Measurements from ENCODE around the gene ARHGAP40. TPM values are rescaled to one million over a fixed set of nuclear protein-coding genes. Genes with fewer than 3 reads are reported as not detected.

The ARHGAP40 gene
- total RNA-seq, 2 donors from 2014 or later, result not detected

DNA sequence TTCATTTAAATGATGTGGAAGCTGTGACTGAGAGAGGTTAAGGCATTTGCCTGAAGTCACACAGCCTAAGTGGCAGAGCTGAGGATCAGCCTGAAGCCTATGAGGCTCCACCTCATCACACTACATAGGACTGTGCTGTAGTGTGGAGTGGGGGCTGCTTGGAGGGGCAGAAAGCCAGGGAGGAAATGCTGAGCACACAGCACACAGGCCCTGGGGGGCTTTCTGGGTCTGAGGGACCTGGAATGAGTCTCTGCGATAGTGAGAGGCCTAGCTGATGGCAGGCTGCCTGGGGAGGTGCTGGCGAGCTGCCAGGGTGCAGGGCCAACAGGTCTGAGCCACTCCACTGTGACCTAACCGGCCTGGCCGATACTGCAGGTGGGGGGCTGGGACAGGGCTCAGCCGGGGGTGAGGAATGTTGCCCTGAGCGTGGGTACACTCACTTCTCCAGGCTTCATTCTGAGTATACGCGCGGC, 2.2 kb upstream of the ARHGAP40 start:
- intact Hi-C loops (cut with DNase I), result no loop called here

DNA sequence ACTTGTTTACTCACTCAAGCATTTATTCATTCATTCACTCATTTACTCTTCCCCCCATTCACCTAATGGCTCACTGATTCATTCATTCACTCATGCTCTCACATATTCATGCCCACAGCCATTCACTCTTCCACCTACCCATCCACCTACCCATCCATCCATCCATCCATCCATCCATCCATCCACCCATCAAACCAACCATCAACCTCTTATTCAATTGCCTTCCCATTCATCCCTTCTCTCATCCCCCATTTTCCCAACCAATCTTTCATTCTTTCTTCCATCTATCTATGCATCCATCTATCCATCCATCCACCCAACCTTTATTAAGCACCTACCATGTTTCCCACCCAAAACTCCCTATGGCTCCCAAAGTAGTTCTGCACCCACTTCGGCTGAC, 1.6 kb upstream of the ARHGAP40 start:
- Histone ChIP-seq H3K27ac (peak overlapping the region in 3 of 4 donors; percentile 34 to 46 (median 42)), H3K4me3 (no peak overlapping the region), H3K36me3 (replicated peaks in 1 of 2; ENCODE audit: insufficient read depth in 1 of 2, low read depth in 2 of 2) (no peaks in the 10 kb centered on the region), H3K4me1 (peaks cover 10% of the 10 kb centered on the region), H3K27me3 (no peaks in the 10 kb centered on the region), H3K9me3 (no peaks in the 10 kb centered on the region)
- intact Hi-C loops (cut with DNase I), result no loop called here
- DNase-seq (no peak), ATAC-seq (no peak)
- 97 to 100% methylated on average over 1 of the region's 1 CpG for WGBS, 2 donors
- TF ChIP-seq, protein P1, sequence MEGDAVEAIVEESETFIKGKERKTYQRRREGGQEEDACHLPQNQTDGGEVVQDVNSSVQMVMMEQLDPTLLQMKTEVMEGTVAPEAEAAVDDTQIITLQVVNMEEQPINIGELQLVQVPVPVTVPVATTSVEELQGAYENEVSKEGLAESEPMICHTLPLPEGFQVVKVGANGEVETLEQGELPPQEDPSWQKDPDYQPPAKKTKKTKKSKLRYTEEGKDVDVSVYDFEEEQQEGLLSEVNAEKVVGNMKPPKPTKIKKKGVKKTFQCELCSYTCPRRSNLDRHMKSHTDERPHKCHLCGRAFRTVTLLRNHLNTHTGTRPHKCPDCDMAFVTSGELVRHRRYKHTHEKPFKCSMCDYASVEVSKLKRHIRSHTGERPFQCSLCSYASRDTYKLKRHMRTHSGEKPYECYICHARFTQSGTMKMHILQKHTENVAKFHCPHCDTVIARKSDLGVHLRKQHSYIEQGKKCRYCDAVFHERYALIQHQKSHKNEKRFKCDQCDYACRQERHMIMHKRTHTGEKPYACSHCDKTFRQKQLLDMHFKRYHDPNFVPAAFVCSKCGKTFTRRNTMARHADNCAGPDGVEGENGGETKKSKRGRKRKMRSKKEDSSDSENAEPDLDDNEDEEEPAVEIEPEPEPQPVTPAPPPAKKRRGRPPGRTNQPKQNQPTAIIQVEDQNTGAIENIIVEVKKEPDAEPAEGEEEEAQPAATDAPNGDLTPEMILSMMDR (IDR thresholded peaks at IDR 0.05), result no peak
- no peak for TF ChIP-seq POLR2A (IDR thresholded peaks at IDR 0.05)

More for the DNA sequence above, 2.2 kb upstream of the ARHGAP40 start:
- Histone ChIP-seq H3K9me3 (no peaks in the 10 kb centered on the region), H3K36me3 (replicated peaks in 1 of 2; ENCODE audit: insufficient read depth in 1 of 2, low read depth in 2 of 2) (no peaks in the 10 kb centered on the region), H3K4me3 (no peak overlapping the region), H3K4me1 (peaks cover 10% of the 10 kb centered on the region), H3K27me3 (no peaks in the 10 kb centered on the region), H3K27ac (peak overlapping the region in 3 of 4 donors; percentile 34 to 46 (median 42))
- WGBS, 2 donors, result 0 to 28% methylated on average over 3 to 9 of the region's 9 CpGs
- peak; percentile 78 to 87 (median 84) for DNase-seq
- ATAC-seq, result peak; percentile 94
- TF ChIP-seq POLR2A (IDR thresholded peaks at IDR 0.05), result peak in 2 of 3 donors; percentile 9 to 32
- TF ChIP-seq, protein P1 (IDR thresholded peaks at IDR 0.05), result no peak

DNA sequence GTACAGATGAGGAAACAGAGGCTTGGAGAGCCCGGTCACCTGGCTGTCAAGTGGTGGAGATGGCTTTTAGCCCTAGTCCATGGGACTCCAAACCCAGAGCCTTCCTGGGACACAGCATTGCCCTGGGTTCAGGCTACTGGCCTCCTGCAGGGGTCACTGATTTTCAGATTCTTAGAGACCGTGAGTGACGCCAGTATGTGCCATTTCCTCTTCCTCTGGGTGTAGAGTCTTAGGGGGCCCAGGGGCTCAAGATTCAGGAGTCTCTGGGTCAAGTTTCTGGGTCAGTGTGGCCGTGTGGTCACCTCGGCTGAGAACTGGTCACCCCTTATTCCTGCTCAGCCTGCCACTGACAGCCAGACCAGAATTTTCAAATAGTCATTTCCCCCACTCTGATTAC, 574 bp downstream of the ARHGAP40 start:
- TF ChIP-seq, protein P1 (IDR thresholded peaks at IDR 0.05), result no peak
- no peak for TF ChIP-seq POLR2A (IDR thresholded peaks at IDR 0.05)
- Histone ChIP-seq H3K4me1 (peaks cover 10% of the 10 kb centered on the region), H3K9me3 (no peaks in the 10 kb centered on the region), H3K27ac (no peak overlapping the region), H3K36me3 (replicated peaks in 1 of 2; ENCODE audit: insufficient read depth in 1 of 2, low read depth in 2 of 2) (no peaks in the 10 kb centered on the region), H3K4me3 (no peak overlapping the region), H3K27me3 (no peaks in the 10 kb centered on the region)
- 50 to 58% methylated on average over 4 to 5 of the region's 5 CpGs for WGBS, 2 donors
- no peak for ATAC-seq
- intact Hi-C loops (cut with DNase I), result no loop called here
- DNase-seq, result no peak

DNA sequence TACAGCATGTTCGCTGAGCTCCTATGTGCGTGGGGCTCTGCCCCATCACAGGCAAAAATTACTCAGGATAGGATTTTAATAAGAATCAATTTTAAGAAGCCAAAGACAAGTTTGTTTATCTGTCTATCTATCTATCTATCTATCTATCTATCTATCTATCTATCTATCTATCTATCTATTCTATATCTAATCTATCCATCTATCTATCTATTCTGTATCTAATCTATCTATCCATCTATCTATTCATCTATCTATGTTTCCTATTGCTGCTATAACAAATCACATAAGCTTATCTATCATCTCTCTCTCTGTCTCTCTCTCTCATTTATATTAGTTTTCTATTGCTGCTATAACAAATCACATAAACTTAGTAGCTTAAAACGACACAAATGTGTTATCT, 1.7 kb downstream of the ARHGAP40 start:
- DNase-seq (no peak), ATAC-seq (no peak)
- no peak overlapping the region for H3K27ac ChIP-seq
- H3K9me3 ChIP-seq, result no peaks in the 10 kb centered on the region
- TF ChIP-seq, protein P1 (IDR thresholded peaks at IDR 0.05), result no peak
- TF ChIP-seq POLR2A (IDR thresholded peaks at IDR 0.05), result no peak
- no peak overlapping the region for H3K4me3 ChIP-seq
- H3K4me1 ChIP-seq, result peaks cover 10% of the 10 kb centered on the region
- intact Hi-C loops (cut with DNase I), result no loop called here
- 77 to 79% methylated on average over 3 of the region's 3 CpGs for WGBS, 2 donors
- no peaks in the 10 kb centered on the region for H3K36me3 ChIP-seq (replicated peaks in 1 of 2; ENCODE audit: insufficient read depth in 1 of 2, low read depth in 2 of 2)
- no peaks in the 10 kb centered on the region for H3K27me3 ChIP-seq

DNA sequence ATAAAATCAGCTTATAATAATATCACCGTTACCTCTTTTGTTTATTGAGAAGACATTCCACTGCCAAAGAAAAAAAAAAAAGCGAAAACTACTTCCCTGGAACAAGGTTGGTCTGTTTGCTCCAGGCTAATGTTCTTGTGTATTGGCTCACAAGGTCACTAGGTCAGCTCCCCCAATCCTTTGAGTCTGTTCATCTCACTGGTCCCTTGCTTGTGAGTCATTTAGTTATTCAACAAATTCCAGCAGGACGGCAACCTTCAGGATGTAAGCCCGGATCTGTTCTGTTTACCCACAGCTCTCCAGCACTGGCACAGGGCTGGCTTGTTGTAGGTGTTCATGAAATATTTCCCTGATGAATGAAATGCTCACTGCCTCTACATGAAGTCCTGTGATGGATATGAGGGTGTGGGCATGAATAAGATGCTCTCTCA, 3.3 kb downstream of the ARHGAP40 start:
- DNase-seq (no peak), ATAC-seq (no peak)
- no peak overlapping the region for H3K27ac ChIP-seq
- H3K27me3 ChIP-seq, result no peaks in the 10 kb centered on the region
- 16 to 20% methylated on average over 4 of the region's 4 CpGs for WGBS, 2 donors
- intact Hi-C loops (cut with DNase I), result no loop called here
- no peak overlapping the region for H3K4me3 ChIP-seq
- TF ChIP-seq, protein P1 (IDR thresholded peaks at IDR 0.05), result no peak
- TF ChIP-seq POLR2A (IDR thresholded peaks at IDR 0.05), result no peak
- peaks cover 2% of the 10 kb centered on the region for H3K4me1 ChIP-seq
- H3K36me3 ChIP-seq (replicated peaks in 1 of 2; ENCODE audit: insufficient read depth in 1 of 2, low read depth in 2 of 2), result no peaks in the 10 kb centered on the region
- H3K9me3 ChIP-seq, result no peaks in the 10 kb centered on the region
